Measurements from ENCODE around the gene PCCA. TPM values are rescaled to one million over a fixed set of nuclear protein-coding genes. Genes with fewer than 3 reads are reported as not detected.

The PCCA gene
- total and polyA plus RNA-seq, 2 experiments from 2014 or later: 41.9 to 46.6 TPM

DNA sequence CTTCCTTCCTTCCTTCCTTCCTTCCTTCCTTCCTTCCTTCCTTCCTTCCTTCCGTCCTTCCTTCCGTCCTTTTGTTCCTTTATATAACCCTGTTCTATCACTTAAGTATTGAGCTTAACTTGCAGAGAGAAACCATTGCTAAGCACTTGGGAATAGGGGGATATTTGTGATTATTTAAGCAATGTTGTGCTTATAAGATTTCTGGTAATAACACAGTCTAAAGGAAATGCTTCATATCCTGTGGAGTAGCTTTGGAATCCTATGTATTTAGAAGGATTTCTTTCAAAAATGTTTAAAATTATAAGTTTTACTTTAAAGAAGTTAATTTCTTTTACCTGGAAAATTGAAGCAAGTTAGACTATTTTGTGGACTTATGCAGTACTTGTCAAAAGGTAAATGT is 209.8 kb downstream of the PCCA start:
- Histone ChIP-seq H2AFZ (no peak overlapping the region), H4K20me1 (replicated peaks; ENCODE audit: insufficient read depth) (no peaks in the 10 kb centered on the region), H3K4me2 (no peak overlapping the region), H3K27me3 (ENCODE audit: insufficient read depth) (no peaks in the 10 kb centered on the region), H3K79me2 (replicated peaks; ENCODE audit: insufficient read depth) (no peaks in the 10 kb centered on the region), H3K4me1 (ENCODE audit: insufficient read depth) (peaks cover 16% of the 10 kb centered on the region), H3K27ac (ENCODE audit: low read depth) (no peak overlapping the region), H3K9me2 (ENCODE audit: insufficient read depth) (no peaks in the 10 kb centered on the region), H3K36me3 (ENCODE audit: insufficient read depth) (no peaks in the 10 kb centered on the region), H3F3A (replicated peaks; ENCODE audit: low read depth) (no peaks in the 10 kb centered on the region), H3K4me3 (no peak overlapping the region)
- no peak for TF ChIP-seq ZNF462 (CRISPR knock-in tag; IDR thresholded peaks at IDR 0.05)
- TF ChIP-seq ZNF114 (CRISPR knock-in tag; IDR thresholded peaks at IDR 0.05): no peak
- TF ChIP-seq ZNF331 (CRISPR knock-in tag; IDR thresholded peaks at IDR 0.05; ENCODE audit: low read depth): no peak
- no peak for TF ChIP-seq CREB1 (CRISPR knock-in tag; IDR thresholded peaks at IDR 0.05; ENCODE audit: low read depth)
- TF ChIP-seq JUNB (IDR thresholded peaks at IDR 0.05; ENCODE audit: unreplicated experiment): no peak
- no peak for TF ChIP-seq STAT1 (IDR thresholded peaks at IDR 0.05; ENCODE audit: unreplicated experiment)
- TF ChIP-seq, protein P1, sequence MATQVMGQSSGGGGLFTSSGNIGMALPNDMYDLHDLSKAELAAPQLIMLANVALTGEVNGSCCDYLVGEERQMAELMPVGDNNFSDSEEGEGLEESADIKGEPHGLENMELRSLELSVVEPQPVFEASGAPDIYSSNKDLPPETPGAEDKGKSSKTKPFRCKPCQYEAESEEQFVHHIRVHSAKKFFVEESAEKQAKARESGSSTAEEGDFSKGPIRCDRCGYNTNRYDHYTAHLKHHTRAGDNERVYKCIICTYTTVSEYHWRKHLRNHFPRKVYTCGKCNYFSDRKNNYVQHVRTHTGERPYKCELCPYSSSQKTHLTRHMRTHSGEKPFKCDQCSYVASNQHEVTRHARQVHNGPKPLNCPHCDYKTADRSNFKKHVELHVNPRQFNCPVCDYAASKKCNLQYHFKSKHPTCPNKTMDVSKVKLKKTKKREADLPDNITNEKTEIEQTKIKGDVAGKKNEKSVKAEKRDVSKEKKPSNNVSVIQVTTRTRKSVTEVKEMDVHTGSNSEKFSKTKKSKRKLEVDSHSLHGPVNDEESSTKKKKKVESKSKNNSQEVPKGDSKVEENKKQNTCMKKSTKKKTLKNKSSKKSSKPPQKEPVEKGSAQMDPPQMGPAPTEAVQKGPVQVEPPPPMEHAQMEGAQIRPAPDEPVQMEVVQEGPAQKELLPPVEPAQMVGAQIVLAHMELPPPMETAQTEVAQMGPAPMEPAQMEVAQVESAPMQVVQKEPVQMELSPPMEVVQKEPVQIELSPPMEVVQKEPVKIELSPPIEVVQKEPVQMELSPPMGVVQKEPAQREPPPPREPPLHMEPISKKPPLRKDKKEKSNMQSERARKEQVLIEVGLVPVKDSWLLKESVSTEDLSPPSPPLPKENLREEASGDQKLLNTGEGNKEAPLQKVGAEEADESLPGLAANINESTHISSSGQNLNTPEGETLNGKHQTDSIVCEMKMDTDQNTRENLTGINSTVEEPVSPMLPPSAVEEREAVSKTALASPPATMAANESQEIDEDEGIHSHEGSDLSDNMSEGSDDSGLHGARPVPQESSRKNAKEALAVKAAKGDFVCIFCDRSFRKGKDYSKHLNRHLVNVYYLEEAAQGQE (IDR thresholded peaks at IDR 0.05; ENCODE audit: unreplicated experiment): no peak
- no peak for TF ChIP-seq POLR2AphosphoS5 (IDR thresholded peaks at IDR 0.05; ENCODE audit: low read depth)
- TF ChIP-seq EZH2phosphoT487 (IDR thresholded peaks at IDR 0.05; ENCODE audit: unreplicated experiment): no peak
- TF ChIP-seq EZH2 (IDR thresholded peaks at IDR 0.05; ENCODE audit: low read depth, unreplicated experiment): no peak
- TF ChIP-seq, protein P2, sequence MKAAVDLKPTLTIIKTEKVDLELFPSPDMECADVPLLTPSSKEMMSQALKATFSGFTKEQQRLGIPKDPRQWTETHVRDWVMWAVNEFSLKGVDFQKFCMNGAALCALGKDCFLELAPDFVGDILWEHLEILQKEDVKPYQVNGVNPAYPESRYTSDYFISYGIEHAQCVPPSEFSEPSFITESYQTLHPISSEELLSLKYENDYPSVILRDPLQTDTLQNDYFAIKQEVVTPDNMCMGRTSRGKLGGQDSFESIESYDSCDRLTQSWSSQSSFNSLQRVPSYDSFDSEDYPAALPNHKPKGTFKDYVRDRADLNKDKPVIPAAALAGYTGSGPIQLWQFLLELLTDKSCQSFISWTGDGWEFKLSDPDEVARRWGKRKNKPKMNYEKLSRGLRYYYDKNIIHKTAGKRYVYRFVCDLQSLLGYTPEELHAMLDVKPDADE (IDR thresholded peaks at IDR 0.05): no peak
- no peak for TF ChIP-seq CTCF (conservative IDR thresholded peaks at IDR 0.05; ENCODE audit: low read depth in 2 of 2)
- no peak for TF ChIP-seq NANOG (IDR thresholded peaks at IDR 0.05; ENCODE audit: borderline replicate concordance)
- no peak overlapping the region for H3K27ac Mint-ChIP-seq
- DNase-seq (ENCODE audit: low spot score) (no peak), ATAC-seq (no peak)
- peaks cover 1% of the 10 kb centered on the region for H3K27me3 Mint-ChIP-seq (ENCODE audit: insufficient read depth, low read depth, poor library complexity)
- H3K9me3 Mint-ChIP-seq: no peaks in the 10 kb centered on the region
- H3K4me3 Mint-ChIP-seq: no peak overlapping the region
- peaks cover 30% of the 10 kb centered on the region for H3K4me1 Mint-ChIP-seq
- no peaks in the 10 kb centered on the region for H3K36me3 Mint-ChIP-seq (ENCODE audit: low read depth)

Data from GM23338 (cell line).